Mucosa of descending colon (tissue), 3 donors: ENCODE data around the gene ZNF425. TPM values are rescaled to one million over a fixed set of nuclear protein-coding genes. Genes with fewer than 3 reads are reported as not detected.

Experiments used
- ATAC-seq: fragments of 200-7000 bp; cut with Tn5 transposase; one replicate; pipeline ENCODE4 v1.9.1; 2020; ENCODE audit warnings: mild to moderate bottlenecking, moderate library complexity
- DNase-seq, 3 donors: peaks; one replicate each; pipeline ENCODE4 v3.0.0-alpha.2; 2020
- H3K36me3 ChIP-seq: fragments of 200-600 bp; one replicate; pipeline ENCODE4 v1.8.0; 2021; ENCODE audit warnings: low read depth, mild to moderate bottlenecking
- H3K4me1 ChIP-seq: fragments of 200-600 bp; one replicate; pipeline ENCODE4 v1.8.0; 2021; ENCODE audit warnings: low read depth, mild to moderate bottlenecking
- H3K4me3 ChIP-seq: fragments of 200-600 bp; one replicate; pipeline ENCODE4 v1.8.0; 2021; ENCODE audit warnings: mild to moderate bottlenecking
- H3K9me3 ChIP-seq: fragments of 200-600 bp; one replicate; pipeline ENCODE4 v1.8.0; 2021; ENCODE audit warnings: mild to moderate bottlenecking
- intact Hi-C, 2 donors: fragments of 100-400 bp; cut with DNase I in 1 of 2; cut with micrococcal nuclease in 1 of 2; formaldehyde crosslinking; loops; one replicate each; pipeline versions ENCODE4 v1.11.0 to v1.11.1; 2022; cut with DNase I, micrococcal nuclease
- total RNA-seq, 3 donors: library from RNA; stranded (reverse); fragmentation: NEBNext Ultra II Directional in 2 of 3; extraction: Animal tissue kit (Norgen Biotek cat#: 25700) in 2 of 3; gene quantifications; one replicate each; pipeline versions ENCODE4 v1.2.1 to v1.2.4, GENCODE V29; 2021 to 2023
- TF ChIP-seq, protein P1 (sequence below): fragments of 200-600 bp; IDR thresholded peaks from one replicate; pipeline ENCODE4 v1.8.0; 2022; ENCODE audit warnings: antibody characterized with exemption, mild to moderate bottlenecking
- donor health status: DM: no; HTN: no; CAD: no; lungs with moderate emphysema.
- donor health status: DM: no; HTN: no; CAD: no.
- donor health status: DM: no; HTN: yes; CAD: no.

The ZNF425 gene
- total RNA-seq, 3 donors from 2014 or later: 1.3 to 4.2 (median 1.4) TPM

DNA sequence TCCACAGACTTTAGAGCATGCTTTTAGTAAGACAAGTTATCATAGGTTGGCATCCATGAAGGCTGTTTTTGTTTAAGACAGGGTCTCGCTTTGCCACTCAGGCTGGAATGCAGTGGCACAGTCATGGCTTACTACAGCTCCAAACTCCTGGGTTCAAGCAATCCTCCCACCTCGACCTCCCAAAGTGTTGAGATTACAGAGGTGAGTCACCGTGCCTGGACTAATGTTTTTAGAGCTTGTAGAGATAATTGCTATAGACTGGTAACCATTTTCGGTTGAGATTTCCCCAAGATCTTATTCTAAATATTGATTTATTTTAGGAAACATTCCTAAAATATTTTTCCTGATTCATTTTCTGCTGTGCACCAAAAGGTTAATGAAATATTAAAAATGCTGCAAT is 15.8 kb upstream of the ZNF425 start:
- H3K9me3 ChIP-seq: no peaks in the 10 kb centered on the region
- DNase-seq (no peak), ATAC-seq (no peak)
- no peak overlapping the region for H3K4me3 ChIP-seq
- TF ChIP-seq, protein P1, sequence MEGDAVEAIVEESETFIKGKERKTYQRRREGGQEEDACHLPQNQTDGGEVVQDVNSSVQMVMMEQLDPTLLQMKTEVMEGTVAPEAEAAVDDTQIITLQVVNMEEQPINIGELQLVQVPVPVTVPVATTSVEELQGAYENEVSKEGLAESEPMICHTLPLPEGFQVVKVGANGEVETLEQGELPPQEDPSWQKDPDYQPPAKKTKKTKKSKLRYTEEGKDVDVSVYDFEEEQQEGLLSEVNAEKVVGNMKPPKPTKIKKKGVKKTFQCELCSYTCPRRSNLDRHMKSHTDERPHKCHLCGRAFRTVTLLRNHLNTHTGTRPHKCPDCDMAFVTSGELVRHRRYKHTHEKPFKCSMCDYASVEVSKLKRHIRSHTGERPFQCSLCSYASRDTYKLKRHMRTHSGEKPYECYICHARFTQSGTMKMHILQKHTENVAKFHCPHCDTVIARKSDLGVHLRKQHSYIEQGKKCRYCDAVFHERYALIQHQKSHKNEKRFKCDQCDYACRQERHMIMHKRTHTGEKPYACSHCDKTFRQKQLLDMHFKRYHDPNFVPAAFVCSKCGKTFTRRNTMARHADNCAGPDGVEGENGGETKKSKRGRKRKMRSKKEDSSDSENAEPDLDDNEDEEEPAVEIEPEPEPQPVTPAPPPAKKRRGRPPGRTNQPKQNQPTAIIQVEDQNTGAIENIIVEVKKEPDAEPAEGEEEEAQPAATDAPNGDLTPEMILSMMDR: no peak
- no peaks in the 10 kb centered on the region for H3K36me3 ChIP-seq
- intact Hi-C loops: no loop called here
- no peaks in the 10 kb centered on the region for H3K4me1 ChIP-seq

DNA sequence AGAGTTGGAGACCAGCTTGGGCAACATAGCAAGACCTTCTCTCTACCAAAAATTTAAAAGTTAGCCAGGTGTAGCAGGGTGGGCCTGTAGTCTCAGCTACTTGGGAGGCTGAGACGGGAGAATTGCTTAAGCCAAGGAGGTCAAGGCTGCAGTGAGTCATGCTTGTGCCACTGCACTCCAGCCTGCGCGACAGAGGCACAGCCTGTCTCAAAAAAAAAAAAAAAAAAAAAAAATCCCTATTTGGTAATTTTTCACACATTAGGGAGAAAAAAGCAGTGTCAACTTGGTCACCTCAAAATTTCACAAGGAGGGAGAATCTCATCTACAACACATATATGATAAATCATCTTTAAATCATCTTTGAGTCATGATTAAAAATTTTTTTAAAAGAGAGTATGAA is 14.7 kb upstream of the ZNF425 start:
- Histone ChIP-seq H3K9me3 (no peaks in the 10 kb centered on the region), H3K4me3 (no peak overlapping the region), H3K36me3 (no peaks in the 10 kb centered on the region), H3K4me1 (no peaks in the 10 kb centered on the region)
- ATAC-seq (no peak), DNase-seq (no peak)
- TF ChIP-seq, protein P1: no peak
- intact Hi-C loops: no loop called here

DNA sequence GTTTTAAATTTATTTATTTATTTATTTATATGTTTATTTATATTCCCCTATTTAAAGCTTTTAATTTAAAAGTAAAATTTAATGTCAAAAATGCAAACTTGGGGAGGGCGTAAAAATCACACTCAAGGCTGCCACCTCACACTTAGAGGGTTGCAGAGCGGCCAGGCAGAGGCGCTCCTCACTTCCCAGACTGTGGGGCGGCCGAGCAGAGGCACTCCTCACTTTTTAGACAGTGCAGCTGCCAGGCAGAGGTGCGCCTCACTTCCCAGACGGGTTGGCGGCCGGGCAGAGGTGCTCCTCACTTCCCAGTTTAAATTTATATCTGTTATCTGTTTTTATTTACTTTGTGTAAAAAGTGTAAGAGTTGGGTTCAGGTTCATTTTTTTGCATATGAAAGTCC is 10.0 kb upstream of the ZNF425 start:
- intact Hi-C loops: no loop called here
- H3K9me3 ChIP-seq: peaks cover 1% of the 10 kb centered on the region
- no peaks in the 10 kb centered on the region for H3K36me3 ChIP-seq
- TF ChIP-seq, protein P1: no peak
- no peak overlapping the region for H3K4me3 ChIP-seq
- DNase-seq (no peak), ATAC-seq (no peak)
- no peaks in the 10 kb centered on the region for H3K4me1 ChIP-seq

DNA sequence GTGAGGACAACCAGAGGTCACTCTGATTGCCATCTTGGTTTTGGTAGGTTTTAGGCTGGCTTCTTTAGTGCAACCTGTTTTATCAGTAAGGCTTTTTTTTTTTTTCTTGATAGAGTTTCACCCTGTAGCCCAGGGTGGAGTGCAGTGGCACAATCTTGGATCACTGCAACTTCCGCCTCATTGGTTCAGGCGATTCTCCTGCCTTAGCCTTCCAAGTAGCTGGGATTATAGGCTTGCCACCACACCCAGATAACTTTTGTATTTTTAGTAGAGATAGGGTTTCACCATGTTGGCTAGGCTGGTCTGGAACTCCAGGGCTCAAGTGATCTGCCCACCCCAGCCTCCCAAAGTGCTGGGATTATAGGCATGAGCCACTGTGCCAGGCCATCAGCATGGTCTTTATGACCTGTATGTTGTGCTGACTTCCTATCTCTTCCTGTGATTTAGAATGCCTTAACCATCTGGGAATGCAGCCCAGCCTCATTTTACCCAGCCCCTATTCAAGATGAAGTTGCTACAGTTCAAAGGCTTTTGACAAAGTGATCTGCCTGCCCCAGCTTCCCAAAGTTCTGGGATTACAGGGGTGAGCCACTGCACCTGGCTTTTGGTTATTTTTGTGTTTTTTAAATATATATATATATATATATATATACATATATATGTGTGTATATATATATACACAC is 7.0 kb upstream of the ZNF425 start:
- TF ChIP-seq, protein P1: no peak
- Histone ChIP-seq H3K4me1 (peaks cover 2% of the 10 kb centered on the region), H3K9me3 (peaks cover 10% of the 10 kb centered on the region), H3K4me3 (no peak overlapping the region), H3K36me3 (no peaks in the 10 kb centered on the region)
- intact Hi-C loops: no loop called here
- ATAC-seq (no peak), DNase-seq (no peak)

DNA sequence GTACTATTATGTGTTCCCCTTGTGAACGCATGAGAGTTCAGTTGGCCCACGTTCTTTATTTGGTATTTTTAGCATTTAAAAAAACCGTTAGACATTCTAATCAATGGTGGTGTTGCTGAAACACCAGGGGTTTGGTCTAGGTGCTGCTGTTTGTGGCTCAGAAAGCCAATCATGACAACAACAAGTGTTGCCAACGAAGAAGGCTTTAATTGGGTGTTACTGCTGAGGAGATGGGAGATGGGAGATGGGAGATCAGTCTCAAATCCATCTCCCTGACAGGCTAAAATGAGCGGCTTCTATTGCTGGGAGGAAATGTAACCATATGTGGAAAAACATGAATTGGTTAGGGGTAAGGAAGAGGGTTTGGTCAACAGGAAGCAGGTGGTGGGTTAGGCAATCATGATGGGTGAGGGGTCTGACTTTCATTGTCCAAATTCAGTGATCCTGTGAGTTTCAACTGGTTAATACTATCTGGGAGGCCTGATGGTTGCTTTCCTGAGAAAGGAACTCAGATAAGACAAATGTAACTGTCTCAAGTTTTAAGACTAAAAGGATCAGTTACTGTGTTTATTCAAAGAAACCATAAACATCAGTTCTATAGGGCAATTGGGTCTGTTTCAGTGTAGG is 4.6 kb upstream of the ZNF425 start:
- intact Hi-C loops: no loop called here
- TF ChIP-seq, protein P1: no peak
- peaks cover 10% of the 10 kb centered on the region for H3K9me3 ChIP-seq
- no peaks in the 10 kb centered on the region for H3K36me3 ChIP-seq
- no peak for ATAC-seq
- H3K4me1 ChIP-seq: peaks cover 7% of the 10 kb centered on the region
- H3K4me3 ChIP-seq: no peak overlapping the region
- no peak for DNase-seq
